CD14-positive monocyte (primary cell): ENCODE measurements around the gene CDIP1. TPM values are rescaled to one million over a fixed set of nuclear protein-coding genes. Genes with fewer than 3 reads are reported as not detected.

Experiments
- DNase-seq, 3 donors: peaks; one replicate each; pipeline ENCODE4 v3.0.0-alpha.2; 2011 to 2022
- H2AFZ ChIP-seq: 2 replicates; pipeline ENCODE4 v1.6.0; 2012; ENCODE audit warnings: mild to moderate bottlenecking, low read depth, low read length, inconsistent platforms; ENCODE audit not compliant: insufficient read depth, poor library complexity, severe bottlenecking
- H3K27ac ChIP-seq, 2 donors: 1 replicate in 1 of 2; 2 replicates in 1 of 2; pipeline ENCODE4 v1.5.1; 2012 to 2013; ENCODE audit warnings: low read length in 2 of 2, control low read depth in 1 of 2, inconsistent platforms in 1 of 2, low read depth in 1 of 2, mild to moderate bottlenecking in 1 of 2
- H3K27me3 ChIP-seq, 2 donors: one replicate each; pipeline versions ENCODE4 v1.6.0 to v1.6.1; 2011 to 2013; ENCODE audit warnings: low read length in 2 of 2; ENCODE audit not compliant: control insufficient read depth in 2 of 2, insufficient read depth in 2 of 2
- H3K36me3 ChIP-seq, 2 donors: replicated peaks in 1 of 2; 1 replicate in 1 of 2; 2 replicates in 1 of 2; pipeline versions ENCODE4 v1.5.1 to v1.6.1; 2012 to 2013; ENCODE audit warnings: low read length in 2 of 2, control low read depth in 1 of 2, inconsistent platforms in 1 of 2, mild to moderate bottlenecking in 1 of 2; ENCODE audit not compliant: insufficient read depth in 2 of 2, control insufficient read depth in 1 of 2
- H3K4me1 ChIP-seq, 2 donors: 1 replicate in 1 of 2; 2 replicates in 1 of 2; pipeline versions ENCODE4 v1.5.1 to v1.6.1; 2012 to 2013; ENCODE audit warnings: low read length in 2 of 2, control low read depth in 1 of 2, inconsistent platforms in 1 of 2, mild to moderate bottlenecking in 1 of 2, moderate library complexity in 1 of 2; ENCODE audit not compliant: insufficient read depth in 2 of 2, control insufficient read depth in 1 of 2
- H3K4me2 ChIP-seq: replicated peaks from 2 replicates; pipeline ENCODE3; 2012; ENCODE audit warnings: low read length, moderate library complexity, mild to moderate bottlenecking; ENCODE audit not compliant: poor library complexity, severe bottlenecking; ENCODE audit errors: extremely low read depth
- H3K4me3 ChIP-seq, 3 experiments: fragments of 200-600 bp in 1 of 3; sonication (generic) in 1 of 3; replicated peaks in 1 of 3; 1 replicate in 2 of 3; 2 replicates in 1 of 3; pipeline ENCODE4 v1.5.1; 2011 to 2013; ENCODE audit warnings: low read length in 3 of 3, mild to moderate bottlenecking in 3 of 3, control low read depth in 2 of 3, low read depth in 2 of 3, inconsistent platforms in 1 of 3, moderate library complexity in 1 of 3
- H3K79me2 ChIP-seq: 2 replicates; pipeline ENCODE4 v1.6.0; 2012; ENCODE audit warnings: mild to moderate bottlenecking, control low read depth, inconsistent platforms, low read length, moderate library complexity; ENCODE audit not compliant: insufficient read depth
- H3K9ac ChIP-seq: 2 replicates; pipeline ENCODE4 v1.6.0; 2017; ENCODE audit warnings: low read length, mild to moderate bottlenecking; ENCODE audit not compliant: insufficient read depth, poor library complexity, severe bottlenecking
- H3K9me3 ChIP-seq, 2 donors: replicated peaks in 1 of 2; 1 replicate in 1 of 2; 2 replicates in 1 of 2; pipeline versions ENCODE4 v1.5.1 to v1.6.1; 2012 to 2013; ENCODE audit warnings: low read length in 2 of 2, control low read depth in 1 of 2; ENCODE audit not compliant: control insufficient read depth in 1 of 2, insufficient read depth in 1 of 2
- H4K20me1 ChIP-seq: 2 replicates; pipeline ENCODE4 v1.6.0; 2012; ENCODE audit warnings: mild to moderate bottlenecking, low read length, control low read depth, moderate library complexity; ENCODE audit not compliant: insufficient read depth
- H3K27ac Mint-ChIP-seq, 7 donors: one replicate each; pipeline ENCODE4 v1.8.0; 2020; ENCODE audit warnings: mild to moderate bottlenecking in 7 of 7, mixed read lengths in 7 of 7, moderate library complexity in 6 of 7, inconsistent platforms in 2 of 7
- H3K27me3 Mint-ChIP-seq, 3 donors: one replicate each; pipeline ENCODE4 v1.8.0; 2021 to 2022; ENCODE audit warnings: low read depth in 3 of 3, mild to moderate bottlenecking in 3 of 3, mixed read lengths in 3 of 3, moderate library complexity in 3 of 3, inconsistent platforms in 1 of 3
- H3K36me3 Mint-ChIP-seq, 2 donors: one replicate each; pipeline ENCODE4 v1.8.0; 2020; ENCODE audit warnings: mixed read lengths in 2 of 2, inconsistent platforms in 1 of 2, mild to moderate bottlenecking in 1 of 2
- H3K4me1 Mint-ChIP-seq: one replicate; pipeline ENCODE4 v1.8.0; 2020; ENCODE audit warnings: mild to moderate bottlenecking, mixed read lengths
- H3K4me3 Mint-ChIP-seq, 2 donors: one replicate each; pipeline ENCODE4 v1.8.0; 2020; ENCODE audit warnings: mild to moderate bottlenecking in 2 of 2, mixed read lengths in 2 of 2, moderate library complexity in 1 of 2
- H3K9me3 Mint-ChIP-seq, 7 donors: one replicate each; pipeline ENCODE4 v1.8.0; 2020 to 2022; ENCODE audit warnings: mixed read lengths in 7 of 7, mild to moderate bottlenecking in 6 of 7, moderate library complexity in 6 of 7, inconsistent platforms in 2 of 7
- CTCF ChIP-seq: fragments of 200-600 bp; IDR thresholded peaks from one replicate; pipeline ENCODE4 v1.8.0; 2022; ENCODE audit warnings: antibody characterized with exemption, mild to moderate bottlenecking
- WGBS: methylation state at CpG from one replicate; pipeline ENCODE4 v1.1.5; 2013; ENCODE audit warnings: missing lambda C conversion rate; ENCODE audit not compliant: insufficient coverage; 5-methylcytosine and 5-hydroxymethylcytosine counted together
- intact Hi-C, 2 donors: fragments of 100-400 bp; cut with micrococcal nuclease; formaldehyde crosslinking; loops; one replicate each; pipeline versions ENCODE4 v1.15.0 to v1.15.1; 2023
- polyA plus RNA-seq, 3 donors: library from polyadenylated mRNA; depleted of rRNA in 1 of 3; unstranded in 2 of 3; stranded (reverse) in 1 of 3; fragments of 300-500 nt in 2 of 3; fragments of >200 nt in 1 of 3; fragmentation: Illumina TruSeq in 2 of 3; gene quantifications; 1 replicate in 2 of 3; 2 replicates in 1 of 3; pipeline ENCODE4 v1.2.3, GENCODE V29; 2012 to 2021

CDIP1 gene
- polyA plus RNA-seq, 3 donors = 8.6 to 11.2 (median 10.8) TPM

GRCh38 chr16:4513881-4514280 is 24.7 kb downstream of the CDIP1 start:
- Mint-ChIP-seq H3K27ac (peak overlapping the region; percentile 72 to 96 (median 93)), H3K9me3 (peaks cover 0 to 1% (median 0%) of the 10 kb centered on the region in 7 donors), H3K27me3 (peaks cover 0 to 1% (median 0%) of the 10 kb centered on the region in 3 donors), H3K4me3 (peak overlapping the region in 1 of 2 donors; percentile 42), H3K4me1 (peaks cover 70% of the 10 kb centered on the region), H3K36me3 (peaks cover 30 to 36% of the 10 kb centered on the region in 2 donors)
- Histone ChIP-seq H3K27me3 (no peaks in the 10 kb centered on the region), H3K4me2 (peak overlapping the region; percentile 81), H3K9ac (no peak overlapping the region), H3K9me3 (no peaks in the 10 kb centered on the region), H3K36me3 (peaks cover 26 to 31% of the 10 kb centered on the region in 2 donors), H2AFZ (no peak overlapping the region), H4K20me1 (no peaks in the 10 kb centered on the region), H3K79me2 (peaks cover 51% of the 10 kb centered on the region), H3K4me3 (peak overlapping the region in 1 of 3 experiments; percentile 69), H3K4me1 (peaks cover 74 to 77% of the 10 kb centered on the region in 2 donors), H3K27ac (peak overlapping the region; percentile 65 to 86)
- 90% methylated on average over 5 of the region's 7 CpGs for WGBS
- intact Hi-C loops = loop anchor here in 1 of 2 donors (10.0 kb wide), 1 partner anchor 101 kb away; the partner anchor contains the start of gene UBALD1
- TF ChIP-seq CTCF = no peak
- no peak for DNase-seq

- H3K79me2 ChIP-seq = peaks cover 45% of the 10 kb centered on the region
- Mint-ChIP-seq H3K27me3 (no peaks in the 10 kb centered on the region), H3K36me3 (peaks cover 36 to 38% of the 10 kb centered on the region in 2 donors), H3K27ac (peak overlapping the region; percentile 45 to 94 (median 77)), H3K9me3 (peaks cover 0 to 1% (median 0%) of the 10 kb centered on the region in 7 donors), H3K4me3 (peak overlapping the region in 1 of 2 donors; percentile 46), H3K4me1 (peaks cover 70% of the 10 kb centered on the region)
- no peak for DNase-seq
- H4K20me1 ChIP-seq = no peaks in the 10 kb centered on the region
- 67% methylated on average over 14 of the region's 19 CpGs for WGBS
- no peak overlapping the region for H3K9ac ChIP-seq
- no peak for TF ChIP-seq CTCF
- H3K4me2 ChIP-seq = no peak overlapping the region
- H3K9me3 ChIP-seq = no peaks in the 10 kb centered on the region
- H3K4me3 ChIP-seq = no peak overlapping the region
- intact Hi-C loops = loop anchor here in 1 of 2 donors (10.0 kb wide), 1 partner anchor 102 kb away; the partner anchor contains the start of gene UBALD1
- H2AFZ ChIP-seq = no peak overlapping the region
- peak overlapping the region; percentile 43 to 65 for H3K27ac ChIP-seq
- H3K27me3 ChIP-seq = no peaks in the 10 kb centered on the region
- peaks cover 74 to 77% of the 10 kb centered on the region in 2 donors for H3K4me1 ChIP-seq
- peaks cover 32 to 37% of the 10 kb centered on the region in 2 donors for H3K36me3 ChIP-seq
These were observed 25.3 kb downstream of the CDIP1 start for GRCh38 chr16:4513086-4513860.
